Vagina (tissue), 2 donors: ENCODE results near the gene TMEM200C.

Source experiments
- POLR2AphosphoS5 ChIP-seq, 2 donors: sonication (generic); formaldehyde crosslinking; IDR thresholded peaks; one replicate each; pipeline ENCODE4 v1.9.0; 2017; ENCODE audit warnings: antibody characterized with exemption in 2 of 2, mild to moderate bottlenecking in 2 of 2, low read depth in 1 of 2; ENCODE audit not compliant: insufficient read depth in 1 of 2
- TF ChIP-seq, protein P1 (sequence below), 3 experiments: fragments of 450-650 bp in 2 of 3; fragments of 200-600 bp in 1 of 3; sonication (generic) in 1 of 3; IDR thresholded peaks; one replicate each; pipeline ENCODE4 v1.5.1; 2017 to 2019; ENCODE audit warnings: antibody characterized with exemption in 3 of 3, mild to moderate bottlenecking in 2 of 3, moderate library complexity in 2 of 3

GRCh38 chr18:5895299-5895875 is at the start of gene TMEM200C:
- TF ChIP-seq, protein P1, sequence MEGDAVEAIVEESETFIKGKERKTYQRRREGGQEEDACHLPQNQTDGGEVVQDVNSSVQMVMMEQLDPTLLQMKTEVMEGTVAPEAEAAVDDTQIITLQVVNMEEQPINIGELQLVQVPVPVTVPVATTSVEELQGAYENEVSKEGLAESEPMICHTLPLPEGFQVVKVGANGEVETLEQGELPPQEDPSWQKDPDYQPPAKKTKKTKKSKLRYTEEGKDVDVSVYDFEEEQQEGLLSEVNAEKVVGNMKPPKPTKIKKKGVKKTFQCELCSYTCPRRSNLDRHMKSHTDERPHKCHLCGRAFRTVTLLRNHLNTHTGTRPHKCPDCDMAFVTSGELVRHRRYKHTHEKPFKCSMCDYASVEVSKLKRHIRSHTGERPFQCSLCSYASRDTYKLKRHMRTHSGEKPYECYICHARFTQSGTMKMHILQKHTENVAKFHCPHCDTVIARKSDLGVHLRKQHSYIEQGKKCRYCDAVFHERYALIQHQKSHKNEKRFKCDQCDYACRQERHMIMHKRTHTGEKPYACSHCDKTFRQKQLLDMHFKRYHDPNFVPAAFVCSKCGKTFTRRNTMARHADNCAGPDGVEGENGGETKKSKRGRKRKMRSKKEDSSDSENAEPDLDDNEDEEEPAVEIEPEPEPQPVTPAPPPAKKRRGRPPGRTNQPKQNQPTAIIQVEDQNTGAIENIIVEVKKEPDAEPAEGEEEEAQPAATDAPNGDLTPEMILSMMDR (IDR thresholded peaks at IDR 0.05) = no peak
- no peak for TF ChIP-seq POLR2AphosphoS5 (IDR thresholded peaks at IDR 0.05; ENCODE audit: insufficient read depth in 1 of 2, low read depth in 1 of 2)
